NCI-H146 (cell line): ENCODE measurements around the gene ITGBL1.
A peak's percentile ranks its signal among the peaks of the same experiment; 100 is the strongest.

Experiments used
- DNase-seq: peaks from one replicate; lab custom pipeline; 2025; lab: John Stamatoyannopoulos, UW

Gene ITGBL1

GRCh38 chr13:101626925-101627555 is 174.6 kb downstream of the ITGBL1 start:
- peak; percentile 46 for DNase-seq

- peak; percentile 46 for DNase-seq
Observed at GRCh38 chr13:101627556-101627943, 175.1 kb downstream of the ITGBL1 start.

- DNase-seq: no peak
Observed at GRCh38 chr13:101628900-101629299, 176.4 kb downstream of the ITGBL1 start.

GRCh38 chr13:101631395-101631794 is 178.9 kb downstream of the ITGBL1 start:
- no peak for DNase-seq

GRCh38 chr13:101634142-101634541 is 181.7 kb downstream of the ITGBL1 start:
- DNase-seq: no peak

GRCh38 chr13:101639711-101640110 is 187.2 kb downstream of the ITGBL1 start:
- DNase-seq: no peak

GRCh38 chr13:101640788-101641400 is 188.4 kb downstream of the ITGBL1 start:
- no peak for DNase-seq

GRCh38 chr13:101645871-101646270 is 193.4 kb downstream of the ITGBL1 start:
- DNase-seq: no peak

- DNase-seq: no peak
Observed at GRCh38 chr13:101647760-101648159, 195.3 kb downstream of the ITGBL1 start.

- DNase-seq: no peak
Observed at GRCh38 chr13:101648766-101649487, 196.5 kb downstream of the ITGBL1 start.

- no peak for DNase-seq
Observed at GRCh38 chr13:101649488-101650126, 197.1 kb downstream of the ITGBL1 start.

- peak; percentile 2 for DNase-seq
Observed at GRCh38 chr13:101654883-101655282, 202.4 kb downstream of the ITGBL1 start.

- DNase-seq: no peak
Observed at GRCh38 chr13:101655435-101655834, 203.0 kb downstream of the ITGBL1 start.

- DNase-seq: no peak
Observed at GRCh38 chr13:101660711-101661110, 208.2 kb downstream of the ITGBL1 start.

- DNase-seq: peak; percentile 81
Observed at GRCh38 chr13:101661839-101662238, 209.4 kb downstream of the ITGBL1 start.

GRCh38 chr13:101673360-101674105 is 221.1 kb downstream of the ITGBL1 start:
- no peak for DNase-seq

GRCh38 chr13:101681834-101682233 is 229.4 kb downstream of the ITGBL1 start:
- no peak for DNase-seq

GRCh38 chr13:101686003-101686402 is 233.5 kb downstream of the ITGBL1 start:
- DNase-seq: no peak

GRCh38 chr13:101690871-101691270 is 238.4 kb downstream of the ITGBL1 start:
- peak; percentile 26 for DNase-seq

- peak; percentile 21 for DNase-seq
Observed at GRCh38 chr13:101691341-101691860, 238.9 kb downstream of the ITGBL1 start.

- DNase-seq: no peak
Observed at GRCh38 chr13:101695870-101696516, 243.5 kb downstream of the ITGBL1 start.
